Muscle layer of colon (tissue), 2 donors: ENCODE results near the gene RGMB.

Experiments
- H3K27ac ChIP-seq: one replicate; pipeline ENCODE4 v1.7.0; 2013; ENCODE audit warnings: low read depth, mild to moderate bottlenecking, low read length, moderate library complexity
- H3K27me3 ChIP-seq, 2 donors: one replicate each; pipeline ENCODE4 v1.7.0; 2013; ENCODE audit warnings: low read length in 2 of 2, mild to moderate bottlenecking in 2 of 2; ENCODE audit not compliant: insufficient read depth in 2 of 2, control insufficient read depth in 1 of 2
- H3K36me3 ChIP-seq: one replicate; pipeline ENCODE4 v1.7.0; 2013; ENCODE audit warnings: mild to moderate bottlenecking, low read length; ENCODE audit not compliant: insufficient read depth
- H3K4me1 ChIP-seq: one replicate; pipeline ENCODE4 v1.7.0; 2013; ENCODE audit warnings: mild to moderate bottlenecking, low read length; ENCODE audit not compliant: insufficient read depth
- H3K4me3 ChIP-seq, 2 donors: one replicate each; pipeline ENCODE4 v1.7.0; 2013; ENCODE audit warnings: low read length in 2 of 2, low read depth in 1 of 2, mild to moderate bottlenecking in 1 of 2, moderate library complexity in 1 of 2
- H3K9ac ChIP-seq: one replicate; pipeline ENCODE4 v1.7.0; 2013; ENCODE audit warnings: low read length
- H3K9me3 ChIP-seq: one replicate; pipeline ENCODE4 v1.7.0; 2013; ENCODE audit warnings: mild to moderate bottlenecking, low read length
- donor health status: abdominal sarcoma.
- donor health status: Adenocarcinoma of cecum.

RGMB gene

GRCh38 chr5:98777295-98777694, 3.8 kb downstream of the RGMB start:
- no peaks in the 10 kb centered on the region for H3K27me3 ChIP-seq
- no peak overlapping the region for H3K27ac ChIP-seq
- H3K9ac ChIP-seq: no peak overlapping the region
- peaks cover 12% of the 10 kb centered on the region for H3K36me3 ChIP-seq
- no peaks in the 10 kb centered on the region for H3K9me3 ChIP-seq
- H3K4me3 ChIP-seq: no peak overlapping the region
- H3K4me1 ChIP-seq: peaks cover 18% of the 10 kb centered on the region

GRCh38 chr5:98779264-98779877, 5.9 kb downstream of the RGMB start:
- H3K36me3 ChIP-seq: peaks cover 12% of the 10 kb centered on the region
- H3K27ac ChIP-seq: no peak overlapping the region
- peaks cover 18% of the 10 kb centered on the region for H3K4me1 ChIP-seq
- H3K4me3 ChIP-seq: no peak overlapping the region
- H3K9me3 ChIP-seq: no peaks in the 10 kb centered on the region
- H3K27me3 ChIP-seq: no peaks in the 10 kb centered on the region
- no peak overlapping the region for H3K9ac ChIP-seq

GRCh38 chr5:98780390-98780789, 6.9 kb downstream of the RGMB start:
- H3K9ac ChIP-seq: no peak overlapping the region
- peaks cover 23% of the 10 kb centered on the region for H3K4me1 ChIP-seq
- no peak overlapping the region for H3K27ac ChIP-seq
- no peak overlapping the region for H3K4me3 ChIP-seq
- H3K27me3 ChIP-seq: no peaks in the 10 kb centered on the region
- no peaks in the 10 kb centered on the region for H3K9me3 ChIP-seq
- H3K36me3 ChIP-seq: peaks cover 12% of the 10 kb centered on the region

GRCh38 chr5:98781520-98781919, 8.1 kb downstream of the RGMB start:
- Histone ChIP-seq H3K27me3 (no peaks in the 10 kb centered on the region), H3K4me3 (no peak overlapping the region), H3K9me3 (no peaks in the 10 kb centered on the region), H3K4me1 (peaks cover 26% of the 10 kb centered on the region), H3K9ac (no peak overlapping the region), H3K36me3 (peaks cover 12% of the 10 kb centered on the region), H3K27ac (no peak overlapping the region)

- no peaks in the 10 kb centered on the region for H3K9me3 ChIP-seq
- H3K27ac ChIP-seq: no peak overlapping the region
- H3K9ac ChIP-seq: no peak overlapping the region
- no peak overlapping the region for H3K4me3 ChIP-seq
- H3K4me1 ChIP-seq: peaks cover 31% of the 10 kb centered on the region
- H3K27me3 ChIP-seq: no peaks in the 10 kb centered on the region
- H3K36me3 ChIP-seq: peaks cover 12% of the 10 kb centered on the region
Observed at GRCh38 chr5:98781964-98782363, 8.5 kb downstream of the RGMB start.

- Histone ChIP-seq H3K4me1 (peaks cover 42% of the 10 kb centered on the region), H3K36me3 (peaks cover 18% of the 10 kb centered on the region), H3K27ac (no peak overlapping the region), H3K9me3 (no peaks in the 10 kb centered on the region), H3K27me3 (no peaks in the 10 kb centered on the region), H3K9ac (no peak overlapping the region), H3K4me3 (no peak overlapping the region)
Observed at GRCh38 chr5:98783051-98783649, 9.7 kb downstream of the RGMB start.

GRCh38 chr5:98784411-98784810, 10.9 kb downstream of the RGMB start:
- H3K9ac ChIP-seq: no peak overlapping the region
- H3K27ac ChIP-seq: no peak overlapping the region
- H3K36me3 ChIP-seq: peaks cover 18% of the 10 kb centered on the region
- no peaks in the 10 kb centered on the region for H3K9me3 ChIP-seq
- peaks cover 55% of the 10 kb centered on the region for H3K4me1 ChIP-seq
- H3K27me3 ChIP-seq: no peaks in the 10 kb centered on the region
- no peak overlapping the region for H3K4me3 ChIP-seq

GRCh38 chr5:98785244-98785643, 11.8 kb downstream of the RGMB start:
- Histone ChIP-seq H3K27ac (no peak overlapping the region), H3K27me3 (no peaks in the 10 kb centered on the region), H3K9me3 (no peaks in the 10 kb centered on the region), H3K9ac (no peak overlapping the region), H3K4me1 (peaks cover 57% of the 10 kb centered on the region), H3K4me3 (no peak overlapping the region), H3K36me3 (peaks cover 16% of the 10 kb centered on the region)

GRCh38 chr5:98786191-98786853, 12.9 kb downstream of the RGMB start:
- Histone ChIP-seq H3K27ac (peak overlapping the region; percentile 3), H3K4me3 (no peak overlapping the region), H3K36me3 (peaks cover 6% of the 10 kb centered on the region), H3K9ac (no peak overlapping the region), H3K4me1 (peaks cover 59% of the 10 kb centered on the region), H3K9me3 (no peaks in the 10 kb centered on the region), H3K27me3 (no peaks in the 10 kb centered on the region)

GRCh38 chr5:98787131-98787719, 13.8 kb downstream of the RGMB start:
- peaks cover 67% of the 10 kb centered on the region for H3K4me1 ChIP-seq
- H3K4me3 ChIP-seq: no peak overlapping the region
- no peaks in the 10 kb centered on the region for H3K27me3 ChIP-seq
- H3K27ac ChIP-seq: no peak overlapping the region
- peaks cover 6% of the 10 kb centered on the region for H3K36me3 ChIP-seq
- H3K9me3 ChIP-seq: no peaks in the 10 kb centered on the region
- no peak overlapping the region for H3K9ac ChIP-seq

- peaks cover 66% of the 10 kb centered on the region for H3K4me1 ChIP-seq
- no peak overlapping the region for H3K4me3 ChIP-seq
- H3K9me3 ChIP-seq: no peaks in the 10 kb centered on the region
- H3K27me3 ChIP-seq: no peaks in the 10 kb centered on the region
- H3K9ac ChIP-seq: no peak overlapping the region
- no peak overlapping the region for H3K27ac ChIP-seq
- peaks cover 6% of the 10 kb centered on the region for H3K36me3 ChIP-seq
Observed at GRCh38 chr5:98789029-98789428, 15.6 kb downstream of the RGMB start.
